SK-N-SH (cell line): Measurements from ENCODE around the gene NLGN1. TPM values are rescaled to one million over a fixed set of nuclear protein-coding genes. Genes with fewer than 3 reads are reported as not detected.

Experiments
- CTCF ChIA-PET: fragments of 300-600, 350-600 bp; formaldehyde crosslinking; extraction: SDS; loops from one replicate; lab custom pipeline; 2021; lab: Yijun Ruan, JAX
- POLR2A ChIA-PET: fragments of 350-600 bp; sonication (Branson Sonifier 250); formaldehyde crosslinking; extraction: SDS; loops from one replicate; lab custom pipeline; 2020; ENCODE audit warnings: antibody characterized with exemption, inconsistent platforms; lab: Yijun Ruan, JAX
- DNase-seq: peaks from one replicate; pipeline ENCODE4 v3.0.0; 2012
- H2AFZ ChIP-seq: fragments of 200-600 bp; sonication (generic); 2 replicates; pipeline ENCODE4 v1.8.1; 2016; ENCODE audit warnings: antibody characterized with exemption, mild to moderate bottlenecking, low read depth
- H3F3A ChIP-seq: fragments of 200-600 bp; sonication (generic); replicated peaks from 2 replicates; pipeline ENCODE3; 2016; ENCODE audit warnings: antibody characterized with exemption, mild to moderate bottlenecking; ENCODE audit not compliant: insufficient read depth
- H3K27ac ChIP-seq, 2 experiments: fragments of 200-500 bp in 1 of 2; fragments of 200-600 bp in 1 of 2; sonication (Bioruptor generic) in 1 of 2; sonication (generic), shearing (Covaris generic) in 1 of 2; 2 replicates each; pipeline versions ENCODE4 v1.5.1 to v1.6.1; 2014 to 2016; ENCODE audit warnings: low read depth in 2 of 2, inconsistent platforms in 1 of 2, low read length in 1 of 2, mild to moderate bottlenecking in 1 of 2, mixed read lengths in 1 of 2
- H3K27me3 ChIP-seq: fragments of 200-600 bp; sonication (generic), shearing (Covaris generic); 2 replicates; pipeline ENCODE4 v1.6.1; 2016; ENCODE audit warnings: mixed run types; ENCODE audit not compliant: insufficient read depth
- H3K36me3 ChIP-seq, 2 experiments: fragments of 200-500 bp in 1 of 2; fragments of 200-600 bp in 1 of 2; sonication (Bioruptor generic) in 1 of 2; sonication (generic) in 1 of 2; replicated peaks in 1 of 2; 2 replicates each; pipeline versions ENCODE3 to v1.5.1; 2014 to 2016; ENCODE audit warnings: low read length in 1 of 2, mild to moderate bottlenecking in 1 of 2; ENCODE audit not compliant: insufficient read depth in 2 of 2, control insufficient read depth in 1 of 2
- H3K4me1 ChIP-seq, 2 experiments: fragments of 200-500 bp in 1 of 2; fragments of 200-600 bp in 1 of 2; sonication (Bioruptor generic) in 1 of 2; sonication (generic), shearing (Covaris generic) in 1 of 2; 2 replicates each; pipeline versions ENCODE4 v1.5.1 to v1.6.1; 2014 to 2016; ENCODE audit warnings: low read depth in 1 of 2, low read length in 1 of 2, mixed run types in 1 of 2; ENCODE audit not compliant: insufficient read depth in 2 of 2, control insufficient read depth in 1 of 2
- H3K4me2 ChIP-seq: fragments of 200-600 bp; sonication (generic), shearing (Covaris generic); 2 replicates; pipeline ENCODE4 v1.6.1; 2017; ENCODE audit warnings: mixed run types
- H3K4me3 ChIP-seq, 2 experiments: fragments of 200-500 bp in 1 of 2; fragments of 200-600 bp in 1 of 2; sonication (Bioruptor generic) in 1 of 2; sonication (generic), shearing (Covaris generic) in 1 of 2; 2 replicates each; pipeline versions ENCODE4 v1.5.1 to v1.8.1; 2014 to 2016; ENCODE audit warnings: low read depth in 2 of 2, inconsistent platforms in 1 of 2, low read length in 1 of 2, mild to moderate bottlenecking in 1 of 2, mixed read lengths in 1 of 2, moderate library complexity in 1 of 2
- H3K79me2 ChIP-seq: fragments of 200-600 bp; sonication (generic); 2 replicates; pipeline ENCODE4 v1.8.1; 2017; ENCODE audit warnings: mild to moderate bottlenecking; ENCODE audit not compliant: insufficient read depth
- H3K9ac ChIP-seq: fragments of 200-600 bp; sonication (generic); 2 replicates; pipeline ENCODE4 v1.6.1; 2017; ENCODE audit warnings: mixed run types
- H3K9me2 ChIP-seq: fragments of 200-600 bp; sonication (generic); 2 replicates; pipeline ENCODE4 v1.6.1; 2017; ENCODE audit warnings: mixed run types
- H3K9me3 ChIP-seq: fragments of 200-600 bp; sonication (generic); 2 replicates; pipeline ENCODE4 v1.6.1; 2017; ENCODE audit warnings: mixed run types, mild to moderate bottlenecking, moderate library complexity
- H4K20me1 ChIP-seq: fragments of 200-600 bp; sonication (generic); 2 replicates; pipeline ENCODE4 v1.6.1; 2017; ENCODE audit warnings: mild to moderate bottlenecking, mixed run types; ENCODE audit not compliant: insufficient read depth
- EP300 ChIP-seq, 2 experiments: IDR thresholded peaks; 2 replicates each; pipeline versions ENCODE4 v1.4.0 to v1.6.1; 2012; ENCODE audit warnings: borderline replicate concordance in 1 of 2, low read depth in 1 of 2, low read length in 1 of 2
- EZH2phosphoT487 ChIP-seq: fragments of 200-600 bp; sonication (generic); IDR thresholded peaks from 2 replicates; pipeline ENCODE4 v1.6.1; 2017; ENCODE audit warnings: low read depth, mixed run types, mild to moderate bottlenecking, antibody characterized with exemption, moderate library complexity, borderline replicate concordance
- FOSL2 ChIP-seq: IDR thresholded peaks from 2 replicates; pipeline ENCODE4 v1.4.0; 2012; ENCODE audit warnings: low read depth, mild to moderate bottlenecking, moderate library complexity, borderline replicate concordance
- GATA2 ChIP-seq: sonication (generic); formaldehyde crosslinking; IDR thresholded peaks from 2 replicates; pipeline ENCODE4 v1.5.0; 2020; ENCODE audit warnings: mild to moderate bottlenecking, missing genetic modification reagents
- MXI1 ChIP-seq: IDR thresholded peaks from 2 replicates; pipeline ENCODE4 v1.6.1; 2012; ENCODE audit warnings: mild to moderate bottlenecking, low read depth, low read length, improper control_type of control experiment
- NFIC ChIP-seq: IDR thresholded peaks from 2 replicates; pipeline ENCODE4 v1.4.0; 2012; ENCODE audit warnings: borderline replicate concordance
- NRF1 ChIP-seq: IDR thresholded peaks from 2 replicates; pipeline ENCODE4 v1.6.1; 2012; ENCODE audit warnings: low read depth, mild to moderate bottlenecking, low read length
- RCOR1 ChIP-seq: fragments of 150-350 bp; IDR thresholded peaks from 2 replicates; pipeline ENCODE4 v1.6.1; 2017; ENCODE audit warnings: antibody characterized with exemption, low read length
- SIN3A ChIP-seq: IDR thresholded peaks from 2 replicates; pipeline ENCODE4 v1.6.1; 2012; ENCODE audit warnings: low read depth, mild to moderate bottlenecking, low read length, moderate library complexity, borderline replicate concordance
- SMC3 ChIP-seq: IDR thresholded peaks from 2 replicates; pipeline ENCODE4 v1.6.1; 2012; ENCODE audit warnings: low read depth, low read length, improper control_type of control experiment
- TAF1 ChIP-seq: IDR thresholded peaks from 2 replicates; pipeline ENCODE4 v1.6.1; 2012; ENCODE audit warnings: low read depth, mild to moderate bottlenecking, low read length, moderate library complexity, borderline replicate concordance
- TEAD4 ChIP-seq: IDR thresholded peaks from 2 replicates; pipeline ENCODE4 v1.4.0; 2012; ENCODE audit warnings: mild to moderate bottlenecking, borderline replicate concordance; ENCODE audit not compliant: insufficient read depth
- YY1 ChIP-seq: IDR thresholded peaks from 2 replicates; pipeline ENCODE4 v1.4.0; 2012; ENCODE audit warnings: low read depth, mild to moderate bottlenecking
- WGBS: methylation state at CpG from one replicate; pipeline ENCODE4 v1.1.6; 2017; ENCODE audit warnings: low lambda C conversion rate; 5-methylcytosine and 5-hydroxymethylcytosine counted together
- polyA plus RNA-seq, 3 experiments: library from polyadenylated mRNA; depleted of rRNA; stranded (reverse); fragments of >200 nt; gene quantifications; 2 replicates each; pipeline ENCODE4 v1.2.3, GENCODE V29; 2012
- TF ChIP-seq, protein P1 (sequence below): fragments of 200-600 bp; sonication (generic); IDR thresholded peaks from 2 replicates; pipeline ENCODE4 v1.6.1; 2017; ENCODE audit warnings: antibody characterized with exemption, mild to moderate bottlenecking, moderate library complexity
- TF ChIP-seq, protein P2 (sequence below): fragments of 150-350 bp; IDR thresholded peaks from 2 replicates; pipeline ENCODE4 v1.6.1; 2016; ENCODE audit warnings: mild to moderate bottlenecking, low read depth, low read length
- TF ChIP-seq, protein P3 (sequence below): IDR thresholded peaks from 2 replicates; pipeline ENCODE4 v1.4.0; 2012; ENCODE audit warnings: low read depth
- TF ChIP-seq, protein P4 (sequence below): IDR thresholded peaks from 2 replicates; pipeline ENCODE4 v1.6.1; 2012; ENCODE audit warnings: mild to moderate bottlenecking, low read depth, low read length, moderate library complexity

Gene NLGN1
- polyA plus RNA-seq, 1 of the 3 experiments (the other 2 are of a cell fraction): 1.5 TPM

DNA sequence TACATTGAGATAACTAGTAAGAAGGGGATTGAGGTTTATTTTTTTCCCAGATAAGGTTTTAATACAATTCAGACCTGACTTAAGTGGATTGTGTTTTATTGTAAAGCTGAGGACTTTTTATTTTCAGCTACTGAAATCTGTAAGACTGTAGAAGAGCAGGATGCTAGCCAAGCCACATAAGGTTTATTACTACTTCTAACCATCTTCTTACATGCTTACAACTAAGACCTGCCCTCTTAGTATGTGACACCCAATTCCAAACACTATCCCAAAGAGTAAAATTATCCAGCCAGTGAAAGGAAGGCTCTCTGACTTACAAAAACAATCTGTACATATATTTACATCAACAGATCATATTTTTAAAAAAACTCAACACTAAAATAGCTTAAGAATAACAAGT lies 897.1 kb downstream of the NLGN1 start:
- no peak overlapping the region for H3K27ac ChIP-seq
- no peak for DNase-seq
- CTCF ChIA-PET: no interaction called here
- TF ChIP-seq, protein P1, sequence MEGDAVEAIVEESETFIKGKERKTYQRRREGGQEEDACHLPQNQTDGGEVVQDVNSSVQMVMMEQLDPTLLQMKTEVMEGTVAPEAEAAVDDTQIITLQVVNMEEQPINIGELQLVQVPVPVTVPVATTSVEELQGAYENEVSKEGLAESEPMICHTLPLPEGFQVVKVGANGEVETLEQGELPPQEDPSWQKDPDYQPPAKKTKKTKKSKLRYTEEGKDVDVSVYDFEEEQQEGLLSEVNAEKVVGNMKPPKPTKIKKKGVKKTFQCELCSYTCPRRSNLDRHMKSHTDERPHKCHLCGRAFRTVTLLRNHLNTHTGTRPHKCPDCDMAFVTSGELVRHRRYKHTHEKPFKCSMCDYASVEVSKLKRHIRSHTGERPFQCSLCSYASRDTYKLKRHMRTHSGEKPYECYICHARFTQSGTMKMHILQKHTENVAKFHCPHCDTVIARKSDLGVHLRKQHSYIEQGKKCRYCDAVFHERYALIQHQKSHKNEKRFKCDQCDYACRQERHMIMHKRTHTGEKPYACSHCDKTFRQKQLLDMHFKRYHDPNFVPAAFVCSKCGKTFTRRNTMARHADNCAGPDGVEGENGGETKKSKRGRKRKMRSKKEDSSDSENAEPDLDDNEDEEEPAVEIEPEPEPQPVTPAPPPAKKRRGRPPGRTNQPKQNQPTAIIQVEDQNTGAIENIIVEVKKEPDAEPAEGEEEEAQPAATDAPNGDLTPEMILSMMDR: no peak
- TF ChIP-seq TAF1: no peak
- TF ChIP-seq FOSL2: no peak
- TF ChIP-seq, protein P2, sequence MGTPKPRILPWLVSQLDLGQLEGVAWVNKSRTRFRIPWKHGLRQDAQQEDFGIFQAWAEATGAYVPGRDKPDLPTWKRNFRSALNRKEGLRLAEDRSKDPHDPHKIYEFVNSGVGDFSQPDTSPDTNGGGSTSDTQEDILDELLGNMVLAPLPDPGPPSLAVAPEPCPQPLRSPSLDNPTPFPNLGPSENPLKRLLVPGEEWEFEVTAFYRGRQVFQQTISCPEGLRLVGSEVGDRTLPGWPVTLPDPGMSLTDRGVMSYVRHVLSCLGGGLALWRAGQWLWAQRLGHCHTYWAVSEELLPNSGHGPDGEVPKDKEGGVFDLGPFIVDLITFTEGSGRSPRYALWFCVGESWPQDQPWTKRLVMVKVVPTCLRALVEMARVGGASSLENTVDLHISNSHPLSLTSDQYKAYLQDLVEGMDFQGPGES: no peak
- TF ChIP-seq EZH2phosphoT487: no peak
- TF ChIP-seq MXI1: no peak
- TF ChIP-seq TEAD4: no peak
- no peak for TF ChIP-seq SMC3
- no peak for TF ChIP-seq NRF1
- no peak for TF ChIP-seq SIN3A
- TF ChIP-seq, all 33 proteins: peak for 0
- Histone ChIP-seq H3K79me2 (no peaks in the 10 kb centered on the region), H3K9me2 (no peaks in the 10 kb centered on the region), H3K4me2 (no peak overlapping the region), H4K20me1 (no peaks in the 10 kb centered on the region), H2AFZ (no peak overlapping the region), H3K36me3 (no peaks in the 10 kb centered on the region), H3K4me3 (no peak overlapping the region), H3K27me3 (no peaks in the 10 kb centered on the region), H3K9ac (no peak overlapping the region), H3K9me3 (no peaks in the 10 kb centered on the region), H3F3A (no peaks in the 10 kb centered on the region), H3K4me1 (no peaks in the 10 kb centered on the region)
- POLR2A ChIA-PET: no interaction called here

DNA sequence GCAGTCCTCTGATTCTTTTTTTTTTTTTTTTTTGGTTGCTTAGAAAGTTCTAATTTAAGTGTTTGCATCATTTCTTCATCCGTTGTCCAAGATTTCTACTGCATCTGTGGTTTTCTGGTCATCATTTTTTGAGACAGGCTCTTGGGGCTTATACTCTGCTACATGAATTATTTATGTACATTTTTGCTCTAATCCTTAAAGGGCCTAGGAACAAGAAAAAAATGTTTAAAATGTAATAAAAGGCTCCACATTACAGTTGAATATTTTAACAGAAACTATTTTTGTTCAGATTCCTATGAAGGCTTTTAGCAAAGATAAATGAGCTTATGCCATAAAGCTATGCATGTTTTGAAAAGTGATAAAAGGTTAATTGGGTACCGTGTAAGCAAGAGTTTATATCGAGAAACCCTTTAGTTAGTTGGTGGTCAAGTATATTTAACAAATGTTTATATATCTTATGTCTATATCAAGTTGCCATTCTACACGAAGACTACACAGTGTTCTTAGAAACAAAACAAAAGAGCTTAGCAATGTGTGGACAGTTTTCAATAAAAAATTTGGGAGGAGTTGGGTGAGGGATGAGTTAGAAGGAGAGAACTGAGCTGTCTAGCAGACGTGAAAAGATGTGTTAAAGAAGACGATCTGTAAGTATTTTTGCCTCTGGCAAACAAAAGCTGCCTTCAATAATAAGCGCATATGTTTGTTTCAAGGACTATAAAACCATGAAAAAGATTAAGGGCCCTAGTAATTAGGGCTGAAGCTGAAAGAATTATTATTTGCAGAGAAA lies 898.0 kb downstream of the NLGN1 start:
- no peaks in the 10 kb centered on the region for H3K9me3 ChIP-seq
- no peak overlapping the region for H2AFZ ChIP-seq
- WGBS: 82% methylated on average over 7 of the region's 7 CpGs
- no peaks in the 10 kb centered on the region for H3K27me3 ChIP-seq
- no peaks in the 10 kb centered on the region for H3K9me2 ChIP-seq
- H3F3A ChIP-seq: no peaks in the 10 kb centered on the region
- H3K79me2 ChIP-seq: no peaks in the 10 kb centered on the region
- no peak overlapping the region for H3K9ac ChIP-seq
- POLR2A ChIA-PET: no interaction called here
- H4K20me1 ChIP-seq: no peaks in the 10 kb centered on the region
- H3K4me3 ChIP-seq: no peak overlapping the region
- H3K36me3 ChIP-seq: no peaks in the 10 kb centered on the region
- CTCF ChIA-PET: no interaction called here
- no peak overlapping the region for H3K27ac ChIP-seq
- no peak for DNase-seq
- no peaks in the 10 kb centered on the region for H3K4me1 ChIP-seq
- no peak overlapping the region for H3K4me2 ChIP-seq
- no peak for TF ChIP-seq RCOR1
- TF ChIP-seq, protein P1: no peak
- TF ChIP-seq GATA2: no peak
- no peak for TF ChIP-seq YY1
- TF ChIP-seq NFIC: no peak
- TF ChIP-seq EP300 (IDR thresholded peaks at IDR 0.05; ENCODE audit: borderline replicate concordance in 1 of 2, low read depth in 1 of 2, low read length in 1 of 2): no peak
- TF ChIP-seq, protein P3, sequence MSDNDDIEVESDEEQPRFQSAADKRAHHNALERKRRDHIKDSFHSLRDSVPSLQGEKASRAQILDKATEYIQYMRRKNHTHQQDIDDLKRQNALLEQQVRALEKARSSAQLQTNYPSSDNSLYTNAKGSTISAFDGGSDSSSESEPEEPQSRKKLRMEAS: no peak
- TF ChIP-seq EZH2phosphoT487: no peak
- TF ChIP-seq, protein P4, sequence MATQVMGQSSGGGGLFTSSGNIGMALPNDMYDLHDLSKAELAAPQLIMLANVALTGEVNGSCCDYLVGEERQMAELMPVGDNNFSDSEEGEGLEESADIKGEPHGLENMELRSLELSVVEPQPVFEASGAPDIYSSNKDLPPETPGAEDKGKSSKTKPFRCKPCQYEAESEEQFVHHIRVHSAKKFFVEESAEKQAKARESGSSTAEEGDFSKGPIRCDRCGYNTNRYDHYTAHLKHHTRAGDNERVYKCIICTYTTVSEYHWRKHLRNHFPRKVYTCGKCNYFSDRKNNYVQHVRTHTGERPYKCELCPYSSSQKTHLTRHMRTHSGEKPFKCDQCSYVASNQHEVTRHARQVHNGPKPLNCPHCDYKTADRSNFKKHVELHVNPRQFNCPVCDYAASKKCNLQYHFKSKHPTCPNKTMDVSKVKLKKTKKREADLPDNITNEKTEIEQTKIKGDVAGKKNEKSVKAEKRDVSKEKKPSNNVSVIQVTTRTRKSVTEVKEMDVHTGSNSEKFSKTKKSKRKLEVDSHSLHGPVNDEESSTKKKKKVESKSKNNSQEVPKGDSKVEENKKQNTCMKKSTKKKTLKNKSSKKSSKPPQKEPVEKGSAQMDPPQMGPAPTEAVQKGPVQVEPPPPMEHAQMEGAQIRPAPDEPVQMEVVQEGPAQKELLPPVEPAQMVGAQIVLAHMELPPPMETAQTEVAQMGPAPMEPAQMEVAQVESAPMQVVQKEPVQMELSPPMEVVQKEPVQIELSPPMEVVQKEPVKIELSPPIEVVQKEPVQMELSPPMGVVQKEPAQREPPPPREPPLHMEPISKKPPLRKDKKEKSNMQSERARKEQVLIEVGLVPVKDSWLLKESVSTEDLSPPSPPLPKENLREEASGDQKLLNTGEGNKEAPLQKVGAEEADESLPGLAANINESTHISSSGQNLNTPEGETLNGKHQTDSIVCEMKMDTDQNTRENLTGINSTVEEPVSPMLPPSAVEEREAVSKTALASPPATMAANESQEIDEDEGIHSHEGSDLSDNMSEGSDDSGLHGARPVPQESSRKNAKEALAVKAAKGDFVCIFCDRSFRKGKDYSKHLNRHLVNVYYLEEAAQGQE: no peak
